Adrenal gland (tissue), 12 donors: ENCODE results near the gene ATCAY. TPM values are rescaled to one million over a fixed set of nuclear protein-coding genes. Genes with fewer than 3 reads are reported as not detected.

Experiments
- DNase-seq, 7 donors: peaks; one replicate each; pipeline ENCODE4 v3.0.0-alpha.2; 2019 to 2020
- H3K27ac ChIP-seq, 5 donors: fragments of 200-600 bp; sonication (generic) in 4 of 5; 1 replicate in 3 of 5; 2 replicates in 2 of 5; pipeline versions ENCODE4 v1.5.1 to v1.8.0; 2016 to 2020; ENCODE audit warnings: mild to moderate bottlenecking in 1 of 5
- H3K27me3 ChIP-seq: fragments of 200-600 bp; 2 replicates; pipeline ENCODE4 v1.8.0; 2021
- H3K36me3 ChIP-seq, 2 donors: fragments of 200-600 bp; replicated peaks in 1 of 2; 1 replicate in 1 of 2; 2 replicates in 1 of 2; pipeline versions ENCODE4 v1.5.1 to v1.8.0; 2018 to 2022
- H3K4me1 ChIP-seq, 2 donors: fragments of 200-600 bp; replicated peaks in 1 of 2; 1 replicate in 1 of 2; 2 replicates in 1 of 2; pipeline versions ENCODE4 v1.5.1 to v1.8.0; 2018 to 2021
- H3K4me3 ChIP-seq, 4 donors: fragments of 200-600 bp; sonication (generic) in 3 of 4; one replicate each; pipeline ENCODE4 v1.5.1; 2016 to 2018
- H3K9me3 ChIP-seq, 3 donors: fragments of 200-600 bp; sonication (generic) in 1 of 3; replicated peaks in 1 of 3; 1 replicate in 2 of 3; 2 replicates in 1 of 3; pipeline versions ENCODE4 v1.5.1 to v1.8.0; 2016 to 2021
- POLR2A ChIP-seq, 2 donors: fragments of 450-650 bp; IDR thresholded peaks; one replicate each; pipeline ENCODE4 v1.6.1; 2017; ENCODE audit warnings: antibody characterized with exemption in 2 of 2, mild to moderate bottlenecking in 2 of 2, moderate library complexity in 1 of 2
- WGBS, 4 donors: extraction: QIAGEN DNeasy Blood & Tissue Kit in 2 of 4; methylation state at CpG; one replicate each; pipeline versions ENCODE4 v1.1.5 to v1.1.7; 2013 to 2017; 5-methylcytosine and 5-hydroxymethylcytosine counted together
- intact Hi-C, 2 donors: fragments of 100-400 bp; cut with DNase I; formaldehyde crosslinking; loops; one replicate each; pipeline versions ENCODE4 v1.14.1 to v1.15.0; 2022 to 2023
- polyA plus RNA-seq, 3 donors: library from polyadenylated mRNA; stranded (reverse); fragments of 200-250 nt in 2 of 3; fragments of 350-450 nt in 1 of 3; fragmentation: Illumina TruSeq in 1 of 3; extraction: RNeasy Lipid Tissue Mini Kit (QIAGEN cat#74804) in 1 of 3; gene quantifications; one replicate each; pipeline ENCODE4 v1.2.3, GENCODE V29; 2013 to 2014
- total RNA-seq, 9 donors: library from RNA; depleted of rRNA in 4 of 9; stranded (reverse); fragments of >200 nt in 4 of 9; fragments of 120-200 nt in 1 of 9; fragmentation: NEBNext Ultra II Directional in 1 of 9; extraction: Animal tissue kit (Norgen Biotek cat#: 25700) in 1 of 9; gene quantifications; one replicate each; pipeline versions ENCODE4 v1.1.0 to v1.2.4, GENCODE V29; 2013 to 2023
- TF ChIP-seq, protein P1 (sequence below), 6 experiments: fragments of 450-650 bp in 4 of 6; fragments of 200-600 bp in 2 of 6; sonication (generic) in 1 of 6; IDR thresholded peaks; 1 replicate in 5 of 6; 2 replicates in 1 of 6; pipeline versions ENCODE4 v1.5.1 to v1.8.0; 2016 to 2021; ENCODE audit warnings: antibody characterized with exemption in 6 of 6, mild to moderate bottlenecking in 2 of 6, moderate library complexity in 1 of 6
- donor health status: healthy with polysubstance abuse.
- donor health status: Bipolar disorder and iron deficiency.
- donor health status: DM: yes; HTN: yes; CAD: no.
- donor health status: DM: no; HTN: no; CAD: no.
- donor health status: DM: no; HTN: no; CAD: no.
- donor health status: DM: yes; HTN: yes; CAD: no.

ATCAY gene
- total and polyA plus RNA-seq, 12 donors: 0.72 to 9.3 (median 5.9) TPM; not detected in 4

GRCh38 chr19:3902317-3902973 lies 22.0 kb downstream of the ATCAY start:
- TF ChIP-seq, protein P1, sequence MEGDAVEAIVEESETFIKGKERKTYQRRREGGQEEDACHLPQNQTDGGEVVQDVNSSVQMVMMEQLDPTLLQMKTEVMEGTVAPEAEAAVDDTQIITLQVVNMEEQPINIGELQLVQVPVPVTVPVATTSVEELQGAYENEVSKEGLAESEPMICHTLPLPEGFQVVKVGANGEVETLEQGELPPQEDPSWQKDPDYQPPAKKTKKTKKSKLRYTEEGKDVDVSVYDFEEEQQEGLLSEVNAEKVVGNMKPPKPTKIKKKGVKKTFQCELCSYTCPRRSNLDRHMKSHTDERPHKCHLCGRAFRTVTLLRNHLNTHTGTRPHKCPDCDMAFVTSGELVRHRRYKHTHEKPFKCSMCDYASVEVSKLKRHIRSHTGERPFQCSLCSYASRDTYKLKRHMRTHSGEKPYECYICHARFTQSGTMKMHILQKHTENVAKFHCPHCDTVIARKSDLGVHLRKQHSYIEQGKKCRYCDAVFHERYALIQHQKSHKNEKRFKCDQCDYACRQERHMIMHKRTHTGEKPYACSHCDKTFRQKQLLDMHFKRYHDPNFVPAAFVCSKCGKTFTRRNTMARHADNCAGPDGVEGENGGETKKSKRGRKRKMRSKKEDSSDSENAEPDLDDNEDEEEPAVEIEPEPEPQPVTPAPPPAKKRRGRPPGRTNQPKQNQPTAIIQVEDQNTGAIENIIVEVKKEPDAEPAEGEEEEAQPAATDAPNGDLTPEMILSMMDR (IDR thresholded peaks at IDR 0.05): no peak
- no peak for TF ChIP-seq POLR2A (IDR thresholded peaks at IDR 0.05)
- Histone ChIP-seq H3K4me3 (no peak overlapping the region), H3K27ac (no peak overlapping the region), H3K27me3 (no peaks in the 10 kb centered on the region), H3K9me3 (no peaks in the 10 kb centered on the region), H3K4me1 (no peaks in the 10 kb centered on the region), H3K36me3 (no peaks in the 10 kb centered on the region)
- no peak for DNase-seq
- 75 to 81% (median 79%) methylated on average over 9 to 15 of the region's 15 CpGs for WGBS, 4 donors
- intact Hi-C loops: no loop called here

- H3K27ac ChIP-seq: no peak overlapping the region
- H3K36me3 ChIP-seq: no peaks in the 10 kb centered on the region
- no peaks in the 10 kb centered on the region for H3K4me1 ChIP-seq
- no peak for TF ChIP-seq POLR2A (IDR thresholded peaks at IDR 0.05)
- TF ChIP-seq, protein P1 (IDR thresholded peaks at IDR 0.05): no peak
- H3K9me3 ChIP-seq: no peaks in the 10 kb centered on the region
- WGBS, 4 donors: 80 to 91% (median 88%) methylated on average over 8 of the region's 8 CpGs
- no peak for DNase-seq
- H3K4me3 ChIP-seq: no peak overlapping the region
- no peaks in the 10 kb centered on the region for H3K27me3 ChIP-seq
- intact Hi-C loops: no loop called here
Observed at GRCh38 chr19:3904233-3904632, 23.7 kb downstream of the ATCAY start.

DNA sequence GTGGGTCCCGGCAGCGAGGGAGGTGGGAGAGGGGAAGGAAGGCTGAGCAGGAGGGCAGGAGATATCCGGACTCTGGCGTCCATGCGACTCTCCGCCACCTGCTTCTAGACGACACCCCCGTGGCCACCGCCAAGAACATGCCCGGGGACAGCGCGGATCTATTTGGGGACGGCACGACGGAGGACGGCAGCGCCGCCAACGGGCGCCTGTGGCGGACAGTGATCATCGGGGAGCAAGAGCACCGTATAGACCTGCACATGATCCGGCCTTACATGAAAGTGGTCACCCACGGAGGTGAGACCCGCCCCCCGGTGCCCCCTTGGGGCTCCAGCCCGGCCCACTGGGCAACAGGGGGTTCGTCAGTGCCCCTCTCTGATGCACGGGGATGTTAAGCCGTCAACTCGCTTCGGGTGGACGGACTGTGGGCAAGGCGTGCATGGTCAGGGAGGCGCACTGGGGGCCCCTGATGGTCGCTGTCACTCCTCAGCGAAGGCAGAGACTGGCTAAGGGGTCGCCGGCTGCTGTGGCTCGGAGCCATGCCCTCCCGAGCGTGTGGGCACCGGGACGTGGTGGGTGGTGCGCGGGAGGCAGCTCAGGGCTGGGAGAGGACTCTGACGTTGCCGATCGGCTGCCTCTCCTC lies 27.3 kb downstream of the ATCAY start:
- intact Hi-C loops: no loop called here
- no peaks in the 10 kb centered on the region for H3K27me3 ChIP-seq
- no peaks in the 10 kb centered on the region for H3K36me3 ChIP-seq
- H3K27ac ChIP-seq: no peak overlapping the region
- DNase-seq: no peak
- TF ChIP-seq, protein P1 (IDR thresholded peaks at IDR 0.05): no peak
- TF ChIP-seq POLR2A (IDR thresholded peaks at IDR 0.05): no peak
- WGBS, 4 donors: 77 to 84% (median 82%) methylated on average over 31 to 50 of the region's 50 CpGs
- H3K4me1 ChIP-seq: no peaks in the 10 kb centered on the region
- no peak overlapping the region for H3K4me3 ChIP-seq
- H3K9me3 ChIP-seq: peaks cover 0 to 4% (median 0%) of the 10 kb centered on the region in 3 donors

DNA sequence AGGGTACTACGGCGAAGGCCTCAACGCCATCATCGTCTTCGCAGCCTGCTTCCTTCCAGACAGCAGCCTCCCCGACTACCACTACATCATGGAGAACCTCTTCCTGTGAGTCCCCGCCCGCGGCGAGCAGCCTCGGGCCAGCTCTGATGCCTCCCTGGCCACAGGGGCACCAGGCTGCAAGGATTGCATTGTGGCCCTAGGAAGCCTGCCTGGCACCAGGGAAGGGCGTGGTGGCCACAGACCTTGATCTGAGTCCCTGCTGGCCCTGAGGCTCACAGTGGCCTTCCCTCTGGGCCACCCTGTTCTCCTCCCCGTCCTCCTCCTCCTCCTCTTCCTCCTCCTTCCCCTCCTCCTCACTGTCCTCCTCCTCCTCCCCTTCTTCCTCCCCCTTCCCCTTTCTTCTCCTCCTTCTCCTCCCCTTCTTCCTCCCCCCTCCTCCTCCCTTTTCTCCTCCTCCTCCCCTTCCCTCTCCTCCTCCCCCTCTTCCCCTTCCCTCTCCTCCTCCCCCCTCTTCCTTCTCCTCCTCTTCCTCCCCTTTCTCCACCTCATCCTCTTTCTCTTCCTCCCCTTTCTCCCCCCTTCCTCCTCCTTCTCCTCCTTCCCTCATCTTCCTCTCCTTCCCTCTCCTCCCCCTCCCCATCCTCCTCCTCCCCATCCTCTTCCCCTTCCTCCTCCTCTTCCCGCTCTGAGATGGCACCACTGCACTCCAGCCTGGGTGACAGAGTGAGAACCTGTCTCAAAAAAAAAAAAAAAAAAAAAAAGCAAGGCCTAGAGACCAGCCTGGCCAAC lies 28.0 kb downstream of the ATCAY start:
- H3K4me1 ChIP-seq: no peaks in the 10 kb centered on the region
- intact Hi-C loops: no loop called here
- H3K4me3 ChIP-seq: no peak overlapping the region
- peaks cover 0 to 4% (median 0%) of the 10 kb centered on the region in 3 donors for H3K9me3 ChIP-seq
- H3K27ac ChIP-seq: no peak overlapping the region
- 71 to 77% (median 73%) methylated on average over 10 to 14 of the region's 14 CpGs for WGBS, 4 donors
- H3K27me3 ChIP-seq: no peaks in the 10 kb centered on the region
- no peak for DNase-seq
- TF ChIP-seq, protein P1 (IDR thresholded peaks at IDR 0.05): no peak
- TF ChIP-seq POLR2A (IDR thresholded peaks at IDR 0.05): no peak
- H3K36me3 ChIP-seq: no peaks in the 10 kb centered on the region
